Left renal cortex interstitium (tissue), 4 donors: ENCODE measurements around the gene F11R. TPM values are rescaled to one million over a fixed set of nuclear protein-coding genes. Genes with fewer than 3 reads are reported as not detected.

Source experiments
- polyA plus RNA-seq, 4 donors: library from polyadenylated mRNA; unstranded; fragments of 120-200 nt; gene quantifications; one replicate each; pipeline ENCODE4 v1.2.1, GENCODE V29; 2013; ENCODE audit not compliant: insufficient read length in 4 of 4

Gene F11R
- polyA plus RNA-seq, 4 donors = 76.1 to 101 (median 82.1) TPM

Other genes starting within 250 kb of the F11R start
- under 1 TPM; 0.09 to 0.30 (median 0.13) TPM for gene LY9, start 225.0 kb downstream of the F11R start, polyA plus RNA-seq
- under 1 TPM; 0.11 to 0.44 (median 0.25) TPM for gene CD244, start 158.3 kb downstream of the F11R start, polyA plus RNA-seq
- gene ITLN1, start 136.0 kb downstream of the F11R start, polyA plus RNA-seq = 1 to 10 TPM; 1.3 to 5.3 (median 2.1) TPM
- not detected for gene ITLN2, start 66.3 kb downstream of the F11R start, polyA plus RNA-seq
- 10 to 100 TPM; 52.0 to 76.1 (median 67.5) TPM for gene TSTD1, start 17.8 kb upstream of the F11R start, polyA plus RNA-seq
- 10 to 100 TPM; 55.6 to 69.0 (median 60.4) TPM for gene USF1, start 24.8 kb upstream of the F11R start, polyA plus RNA-seq
- gene ARHGAP30, start 48.7 kb upstream of the F11R start, polyA plus RNA-seq = 1 to 10 TPM; 1.8 to 2.6 (median 2.0) TPM
- gene NECTIN4, start 68.4 kb upstream of the F11R start, polyA plus RNA-seq = 1 to 10 TPM; 2.1 to 4.8 (median 4.3) TPM
- gene KLHDC9, start 77.2 kb upstream of the F11R start, polyA plus RNA-seq = 10 to 100 TPM; 14.9 to 21.5 (median 16.4) TPM
- gene PFDN2, start 96.9 kb upstream of the F11R start, polyA plus RNA-seq = 10 to 100 TPM; 71.1 to 85.7 (median 77.7) TPM
- gene NIT1, start 97.0 kb upstream of the F11R start, polyA plus RNA-seq = 10 to 100 TPM; 45.3 to 57.5 (median 51.8) TPM
- gene DEDD, start 111.5 kb upstream of the F11R start, polyA plus RNA-seq = 10 to 100 TPM; 43.1 to 57.7 (median 48.1) TPM
- gene UFC1, start 132.8 kb upstream of the F11R start, polyA plus RNA-seq = 100 to 1,000 TPM; 124 to 175 (median 145) TPM
- gene USP21, start 138.3 kb upstream of the F11R start, polyA plus RNA-seq = 10 to 100 TPM; 45.6 to 61.0 (median 50.3) TPM
- gene PPOX, start 145.3 kb upstream of the F11R start, polyA plus RNA-seq = 10 to 100 TPM; 34.6 to 62.0 (median 49.4) TPM
- 10 to 100 TPM; 36.7 to 49.3 (median 41.3) TPM for gene B4GALT3, start 156.4 kb upstream of the F11R start, polyA plus RNA-seq
- 1 to 10 TPM in 2 of 4 donors, under 1 TPM in 2; 0.72 to 1.6 (median 1.1) TPM for gene ADAMTS4, start 177.9 kb upstream of the F11R start, polyA plus RNA-seq
- gene NDUFS2, start 181.2 kb upstream of the F11R start, polyA plus RNA-seq = 100 to 1,000 TPM; 178 to 218 (median 200) TPM
- 10 to 100 TPM in 3 of 4 donors, 1 to 10 TPM in 1; 10.0 to 16.1 (median 11.8) TPM for gene FCER1G, start 194.1 kb upstream of the F11R start, polyA plus RNA-seq
- 100 to 1,000 TPM in 1 of 4 donors, under 1 TPM in 1, not detected in 2; 0.43 to 120 TPM for gene APOA2, start 202.5 kb upstream of the F11R start, polyA plus RNA-seq
- 10 to 100 TPM; 12.7 to 16.9 (median 15.0) TPM for gene TOMM40L, start 204.9 kb upstream of the F11R start, polyA plus RNA-seq
- gene NR1I3, start 217.1 kb upstream of the F11R start, polyA plus RNA-seq = 1 to 10 TPM; 1.9 to 4.4 (median 3.6) TPM
- gene PCP4L1, start 237.6 kb upstream of the F11R start, polyA plus RNA-seq = 1 to 10 TPM; 1.3 to 2.1 (median 1.4) TPM